Stimulated activated naive CD8-positive, alpha-beta T cell treated with anti-CD3 and anti-CD28 coated beads, Interleukin-15, Interleukin-2, amounts not matched to agents 100 U/mL and 50 U/mL, for 24 hours (primary cell): ENCODE results near the gene ATP1A4.
A peak's percentile ranks its signal among the peaks of the same experiment; 100 is the strongest.

Source experiments
- ATAC-seq: fragments of 150-1000 bp; cut with Tn5 transposase; one replicate; pipeline ENCODE4 v1.10.0; 2021
- DNase-seq: peaks from one replicate; pipeline ENCODE4 v3.0.0; 2021

Gene ATP1A4

DNA sequence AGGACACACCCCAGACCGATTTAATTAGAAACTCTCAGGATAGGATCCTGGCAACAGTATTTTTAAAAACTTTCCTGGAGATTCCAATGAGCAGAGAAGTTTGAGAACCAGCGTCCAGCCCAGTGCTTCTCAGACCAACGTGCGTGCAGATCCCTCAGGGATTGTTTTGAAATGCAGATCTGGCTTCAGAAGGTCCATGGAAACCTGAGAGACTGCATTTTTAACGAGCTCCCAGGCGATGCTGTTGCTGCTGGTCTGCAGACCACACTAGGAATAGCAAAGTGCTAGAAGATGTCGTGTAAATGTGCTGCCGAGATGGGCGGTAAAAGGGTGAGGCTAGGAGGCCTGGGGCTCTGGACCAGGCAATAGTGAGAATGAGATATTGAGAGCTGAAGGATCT lies 20.6 kb downstream of the ATP1A4 start:
- DNase-seq = no peak
- ATAC-seq = no peak

DNA sequence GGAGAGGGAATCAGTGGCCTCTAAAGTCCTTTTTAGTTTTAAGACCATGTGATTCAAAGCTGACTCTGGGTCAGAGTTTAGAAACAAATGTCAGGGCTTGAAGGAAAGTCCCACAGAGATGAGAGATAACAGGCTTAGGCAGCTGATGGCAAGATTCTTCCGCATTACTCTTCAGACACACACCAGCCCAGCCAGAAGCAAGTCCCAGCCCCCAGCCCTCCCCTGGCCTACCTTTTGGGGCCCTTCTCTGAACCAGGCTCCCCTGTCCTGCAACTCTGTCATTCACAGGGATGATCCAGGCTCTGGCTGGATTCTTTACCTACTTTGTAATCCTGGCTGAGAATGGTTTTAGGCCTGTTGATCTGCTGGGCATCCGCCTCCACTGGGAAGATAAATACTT lies 25.8 kb downstream of the ATP1A4 start:
- ATAC-seq (peak; percentile 41), DNase-seq (no peak)

DNA sequence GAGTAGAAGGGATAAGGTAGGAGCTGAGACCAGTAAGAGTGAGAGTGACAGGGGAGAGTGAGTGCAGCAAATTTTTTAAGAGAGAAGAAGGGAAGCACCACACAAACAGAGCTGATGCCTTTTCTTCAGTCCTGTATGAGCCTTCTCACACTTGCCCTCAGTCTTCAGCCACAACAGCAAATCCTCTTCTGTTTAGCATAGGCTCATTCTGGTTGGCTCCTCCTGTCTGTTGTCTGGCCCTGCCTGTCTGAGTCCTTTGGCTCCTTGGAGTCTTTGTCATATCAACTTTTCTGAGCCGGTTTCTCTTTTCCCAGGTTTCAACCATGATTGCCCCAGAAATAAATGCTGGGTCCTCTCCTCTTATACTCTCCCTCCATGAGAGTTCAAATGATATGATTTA lies 26.3 kb downstream of the ATP1A4 start:
- ATAC-seq (no peak), DNase-seq (no peak)

DNA sequence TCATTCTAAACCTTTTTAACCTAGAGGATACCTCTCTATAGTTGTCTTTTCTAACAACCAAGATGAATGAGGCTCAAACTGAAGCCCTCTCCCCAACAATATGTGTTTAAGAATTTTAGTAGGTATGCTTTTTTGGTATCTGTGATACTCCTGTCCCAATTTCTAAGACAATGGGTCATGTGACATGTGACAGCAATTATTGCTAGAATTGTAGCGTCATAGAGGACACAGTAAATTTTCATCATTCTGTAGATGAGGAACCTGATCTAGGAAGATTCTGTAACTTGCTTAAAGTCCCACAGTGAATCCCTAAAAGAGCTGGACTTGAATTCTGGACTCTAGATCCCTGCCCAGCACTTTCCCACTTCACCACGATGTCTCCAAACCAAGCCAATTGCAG lies 27.3 kb downstream of the ATP1A4 start:
- no peak for DNase-seq
- no peak for ATAC-seq

DNA sequence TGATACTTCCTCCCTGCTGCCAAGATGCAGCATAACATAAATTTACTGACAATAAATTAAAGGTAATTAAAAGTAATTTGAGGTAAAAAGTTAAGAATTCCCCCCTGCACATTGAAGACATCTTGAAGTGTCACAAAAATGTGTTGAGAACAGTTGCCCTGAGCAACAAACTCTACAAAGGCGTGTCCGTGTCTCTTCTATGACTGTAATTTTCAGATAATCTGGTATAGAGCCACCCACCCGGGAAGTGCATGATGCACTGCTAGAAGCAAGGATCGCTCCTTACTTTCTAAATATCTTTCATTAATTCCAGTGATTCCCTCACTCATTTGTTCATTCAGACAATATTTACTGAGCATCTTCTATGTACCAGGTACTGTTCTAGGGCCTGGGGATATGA lies 27.9 kb downstream of the ATP1A4 start:
- ATAC-seq = no peak
- no peak for DNase-seq

DNA sequence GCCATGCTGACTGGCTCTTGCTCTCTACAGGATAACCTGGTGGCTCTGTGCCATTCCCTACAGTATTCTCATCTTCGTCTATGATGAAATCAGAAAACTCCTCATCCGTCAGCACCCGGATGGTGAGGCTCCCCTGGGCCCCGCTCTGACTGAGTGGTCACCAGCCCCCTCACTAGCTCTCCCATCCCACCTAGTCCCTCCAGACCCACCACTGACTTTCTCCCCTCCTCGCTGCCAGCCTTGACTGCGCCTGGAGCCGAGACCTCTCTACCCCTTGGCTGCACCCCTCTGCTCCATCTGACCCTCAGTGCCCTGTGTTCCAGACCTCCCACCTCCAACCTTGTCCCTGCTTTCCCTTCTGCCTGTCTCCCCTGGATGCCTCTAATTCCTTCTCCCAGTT lies 34.8 kb downstream of the ATP1A4 start:
- ATAC-seq (no peak), DNase-seq (no peak)

DNA sequence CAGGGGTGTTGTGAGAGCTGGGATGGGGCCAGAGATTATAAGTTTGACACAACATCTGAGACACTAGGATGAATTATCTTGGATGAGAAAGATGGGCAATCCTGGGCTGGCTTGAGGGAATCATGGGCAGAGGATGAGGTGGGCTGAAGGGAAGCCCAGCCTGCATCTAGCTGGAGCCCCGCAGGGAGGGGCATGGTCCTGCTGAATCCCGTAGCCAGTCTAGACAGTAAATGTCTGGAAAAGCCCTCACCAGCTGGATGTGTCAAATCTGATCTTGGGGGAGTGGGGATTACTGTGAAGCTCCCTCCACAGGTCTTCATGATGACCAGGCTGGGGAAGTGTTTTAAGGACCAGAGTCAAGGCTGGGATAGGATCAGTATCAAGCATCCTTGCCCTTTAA lies 35.3 kb downstream of the ATP1A4 start:
- no peak for DNase-seq
- ATAC-seq = no peak

DNA sequence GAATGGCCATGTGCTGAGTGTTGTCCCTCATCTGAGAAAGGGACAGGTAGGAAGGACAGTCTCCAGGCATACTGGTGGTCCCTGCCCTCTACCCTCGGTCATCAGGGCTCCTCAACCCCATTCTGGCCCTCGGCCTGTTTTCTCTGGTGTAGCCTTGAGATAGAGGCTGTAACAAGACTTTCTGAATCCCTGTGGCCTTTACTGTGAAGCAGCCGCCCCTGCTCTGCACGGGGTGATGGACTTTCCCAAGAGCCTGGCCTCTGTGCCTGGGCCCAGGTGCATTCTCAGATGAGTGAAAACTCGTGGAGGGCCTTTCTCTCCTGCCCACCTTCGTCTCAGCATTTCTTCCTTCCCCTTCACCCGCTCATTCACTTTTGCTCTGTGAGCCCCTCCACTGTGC lies 36.0 kb downstream of the ATP1A4 start:
- no peak for ATAC-seq
- DNase-seq = no peak

DNA sequence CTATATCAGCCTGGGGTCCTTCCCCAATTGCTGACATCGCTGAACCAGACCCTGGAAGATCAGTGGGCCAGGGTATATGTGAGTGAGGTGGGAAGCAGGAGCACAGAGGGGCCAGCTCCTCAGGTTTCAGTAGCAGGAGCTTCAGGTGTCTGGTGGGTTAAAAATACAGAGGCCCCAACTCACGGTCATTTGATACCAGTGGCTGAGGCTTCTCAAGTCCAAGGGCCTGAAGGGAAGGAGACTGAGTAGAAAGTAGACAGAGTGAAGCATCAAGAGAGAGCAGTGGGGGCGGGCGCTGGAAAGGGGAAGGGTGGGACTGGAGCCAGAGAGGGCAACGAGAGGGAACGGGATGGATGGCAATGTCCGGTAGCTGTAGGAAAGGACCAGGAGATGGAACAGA lies 36.9 kb downstream of the ATP1A4 start:
- no peak for DNase-seq
- ATAC-seq = no peak

DNA sequence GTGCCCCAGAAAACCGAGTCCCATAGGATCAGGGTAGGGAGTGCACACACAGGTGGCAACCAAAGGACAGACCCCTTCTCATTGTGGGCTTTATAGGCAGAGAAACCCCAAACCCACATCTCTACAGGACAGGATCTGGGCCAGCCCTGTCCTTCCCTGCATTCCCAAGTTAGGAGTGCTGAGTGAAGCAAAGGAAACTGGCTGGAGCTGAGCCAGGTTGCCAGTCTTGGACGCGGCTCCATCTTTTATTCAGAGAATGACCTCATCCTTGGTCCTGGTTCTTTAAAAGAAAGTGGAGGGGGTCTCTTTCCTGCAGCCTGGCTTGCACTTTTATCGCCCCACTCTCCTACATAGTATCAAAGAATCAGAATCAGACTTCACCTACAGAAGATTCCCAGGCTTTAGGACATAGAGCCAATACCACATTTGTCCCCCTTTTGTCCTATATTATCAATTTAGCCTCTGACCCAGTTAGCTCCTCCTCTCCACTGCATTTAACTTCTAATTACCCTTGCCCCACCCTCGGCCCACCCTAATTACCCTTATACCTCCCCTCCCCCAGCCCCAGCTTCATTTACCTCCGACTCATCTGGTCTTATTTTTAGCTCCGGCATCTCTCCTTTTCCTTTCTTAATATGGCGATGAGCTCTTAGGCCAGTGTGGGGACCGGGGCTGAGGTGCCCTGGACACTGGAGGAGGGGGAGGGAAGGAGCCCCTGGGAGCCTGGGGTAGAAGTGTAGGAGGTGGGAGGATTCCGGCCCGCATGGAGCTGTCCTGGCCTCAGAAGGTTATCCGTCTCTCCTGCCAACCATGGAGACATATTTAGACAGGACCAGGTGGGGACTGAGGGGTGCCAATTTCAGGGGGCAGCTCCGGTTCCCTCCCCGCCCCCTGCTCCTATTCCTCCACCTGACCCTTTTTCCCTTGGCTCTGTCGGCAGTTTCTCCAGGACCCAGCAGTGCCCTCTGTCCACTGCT lies 38.5 kb downstream of the ATP1A4 start, which contains the start of gene CASQ1:
TSS of gene CASQ1 (plus strand) at position 927 of the 977 bp plus-strand sequence. CDS start 177 bp downstream, outside the sequence.
- no peak for ATAC-seq
- DNase-seq = no peak

DNA sequence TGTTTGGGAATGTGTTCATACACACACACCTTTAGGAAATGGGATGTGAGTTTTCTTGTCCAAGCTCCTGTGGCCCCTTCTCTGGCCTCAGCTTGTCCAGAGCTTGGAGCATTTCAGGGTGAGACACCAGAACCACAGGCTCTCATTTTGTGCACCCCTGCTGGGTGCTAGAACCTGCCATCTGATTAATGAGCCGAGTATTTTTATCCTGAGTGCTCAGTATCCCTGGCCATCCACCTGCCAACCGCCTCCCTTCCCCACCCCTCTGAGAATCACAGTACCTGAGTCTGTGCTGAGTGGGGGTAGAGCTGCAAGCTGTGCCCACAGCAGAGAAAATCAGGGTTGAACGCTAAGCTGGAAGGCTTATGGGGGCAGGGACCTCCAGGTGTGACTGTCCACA lies 40.4 kb downstream of the ATP1A4 start:
- ATAC-seq (no peak), DNase-seq (no peak)

DNA sequence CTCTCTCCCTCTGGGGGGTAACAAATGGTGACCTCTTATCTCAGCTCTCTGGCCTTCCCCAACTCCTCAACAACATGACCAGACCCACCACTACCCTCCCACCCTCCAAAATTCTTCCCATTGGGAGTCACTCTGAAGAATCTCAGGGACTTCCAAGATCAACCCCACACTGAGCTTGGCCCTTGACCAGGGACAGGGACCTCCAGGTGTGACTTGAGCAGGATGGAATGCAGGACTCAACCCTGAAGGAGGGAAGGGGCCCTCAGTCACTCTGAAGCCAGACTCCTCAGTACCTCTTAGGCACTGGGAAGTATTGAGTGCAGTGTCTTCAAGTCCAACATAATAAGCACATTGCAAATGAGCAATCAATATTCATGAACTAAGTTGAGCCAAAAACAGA lies 40.8 kb downstream of the ATP1A4 start:
- DNase-seq (no peak), ATAC-seq (no peak)

DNA sequence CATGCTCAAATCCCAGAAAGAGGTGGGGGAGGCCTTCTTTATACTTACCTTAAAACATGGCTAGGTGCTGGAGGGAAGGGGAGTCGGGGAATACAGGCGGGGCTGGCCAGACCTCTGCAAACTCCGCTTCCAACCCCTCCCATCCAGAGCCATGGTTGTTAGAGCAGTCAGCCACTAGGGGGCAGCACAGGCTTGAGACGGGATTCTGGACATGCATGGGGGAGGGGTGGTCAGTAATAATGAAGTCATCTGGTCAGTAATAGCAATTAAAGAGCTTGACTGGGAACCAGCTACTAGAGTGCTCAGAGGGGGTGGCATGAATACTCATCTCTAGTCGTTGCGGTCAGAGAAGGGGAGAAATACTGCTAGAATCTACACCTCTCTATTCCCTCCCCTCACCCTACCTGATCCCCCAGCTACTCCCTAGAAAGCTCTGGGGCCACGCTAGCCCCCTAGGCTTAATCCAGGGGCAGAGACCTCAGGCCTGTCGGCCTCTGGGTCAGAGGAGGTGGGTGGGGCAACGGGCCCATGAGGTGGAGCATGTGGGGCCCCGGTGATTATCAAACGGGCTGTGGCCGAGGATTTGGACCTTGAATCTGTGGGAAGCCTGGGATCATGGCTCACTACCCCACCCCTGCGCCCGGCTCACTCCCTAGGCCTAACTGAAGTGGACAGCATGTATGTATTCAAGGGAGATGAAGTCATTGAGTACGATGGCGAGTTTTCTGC lies 41.9 kb downstream of the ATP1A4 start:
- DNase-seq = peak; percentile 90
- peak; percentile 67 for ATAC-seq

DNA sequence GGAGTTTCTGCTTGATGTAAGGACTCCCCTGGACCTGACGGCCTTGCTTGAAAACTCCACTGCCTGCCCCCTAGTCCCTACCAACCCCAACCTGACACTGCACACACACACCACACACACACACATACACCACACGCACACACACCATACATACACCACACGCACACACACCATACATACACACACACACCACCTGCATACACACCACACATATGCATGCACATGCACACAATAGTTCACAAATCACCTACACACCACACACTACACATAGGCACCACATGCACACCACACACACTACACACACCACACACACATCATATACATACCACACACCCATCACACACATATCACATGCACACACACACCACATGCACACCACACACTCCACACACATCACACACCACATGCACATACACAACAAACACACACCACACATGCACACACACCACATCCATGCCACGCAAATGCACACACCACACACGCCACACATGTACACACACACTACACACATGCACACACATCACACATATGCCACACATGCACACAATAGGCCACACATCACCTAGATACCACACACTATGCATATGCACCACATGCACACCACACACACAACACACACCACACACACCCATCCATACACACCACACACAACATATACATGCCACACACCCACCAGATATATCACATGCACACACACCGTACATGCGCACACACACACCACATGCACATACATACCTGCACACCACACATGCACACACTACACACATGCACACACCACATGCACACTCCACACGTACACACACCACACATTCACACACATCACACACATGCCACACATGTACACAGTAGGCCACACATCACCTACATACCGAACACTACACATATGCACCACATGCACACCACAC lies 42.7 kb downstream of the ATP1A4 start:
- DNase-seq = no peak

DNA sequence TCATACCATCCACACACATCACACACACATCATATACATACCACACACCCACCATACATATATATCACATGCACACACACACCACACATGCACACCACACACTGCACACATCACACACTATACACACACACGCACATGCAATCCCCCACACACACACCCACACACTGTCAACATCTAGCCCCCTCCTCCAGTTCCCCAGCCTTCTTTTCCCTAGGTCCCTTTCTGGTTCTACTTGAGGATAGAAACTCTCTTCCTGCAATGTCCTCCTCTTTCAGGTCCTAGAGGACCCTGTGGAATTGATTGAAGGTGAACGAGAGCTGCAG lies 43.3 kb downstream of the ATP1A4 start:
- DNase-seq (no peak), ATAC-seq (no peak)

More for the DNA sequence above, 42.7 kb downstream of the ATP1A4 start:
- ATAC-seq = no peak

DNA sequence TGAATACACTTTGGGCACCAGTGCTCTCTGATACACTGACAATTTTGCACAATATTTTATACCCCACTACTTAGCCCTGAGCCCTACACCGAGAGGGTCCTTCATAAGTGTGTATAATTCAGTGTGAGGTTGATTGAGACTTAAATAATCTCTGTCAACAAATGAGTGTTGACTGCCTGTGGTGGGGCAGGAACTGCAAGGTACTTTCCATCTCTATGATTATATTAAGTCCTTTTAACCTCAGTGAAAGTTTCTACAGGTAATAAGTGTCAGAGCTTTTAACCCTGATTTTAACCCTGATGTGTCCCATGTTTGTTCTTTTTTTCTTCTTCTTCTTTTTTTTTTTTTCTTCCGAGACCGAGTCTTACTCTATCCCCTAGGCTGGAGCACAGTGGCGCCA lies 44.7 kb downstream of the ATP1A4 start:
- ATAC-seq (no peak), DNase-seq (no peak)

DNA sequence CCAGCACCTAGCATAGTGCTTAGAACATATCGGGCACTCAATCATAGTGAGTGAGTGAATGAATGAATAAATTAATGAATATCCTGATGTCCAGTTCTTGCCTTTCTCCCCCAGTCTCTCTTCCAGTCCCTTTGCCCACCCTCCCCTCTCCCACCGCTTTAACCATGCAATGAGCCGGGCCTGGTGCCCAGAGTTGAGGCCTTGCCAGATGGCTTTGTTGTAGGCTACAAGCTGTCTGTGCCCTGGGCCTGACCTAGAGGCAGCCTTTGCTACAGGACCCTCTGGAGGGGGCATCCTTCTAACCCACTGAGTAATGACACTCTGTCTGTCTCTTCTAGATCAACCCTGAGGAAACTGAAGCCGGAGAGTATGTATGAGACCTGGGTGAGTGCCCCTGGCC lies 45.8 kb downstream of the ATP1A4 start:
- no peak for ATAC-seq

DNA sequence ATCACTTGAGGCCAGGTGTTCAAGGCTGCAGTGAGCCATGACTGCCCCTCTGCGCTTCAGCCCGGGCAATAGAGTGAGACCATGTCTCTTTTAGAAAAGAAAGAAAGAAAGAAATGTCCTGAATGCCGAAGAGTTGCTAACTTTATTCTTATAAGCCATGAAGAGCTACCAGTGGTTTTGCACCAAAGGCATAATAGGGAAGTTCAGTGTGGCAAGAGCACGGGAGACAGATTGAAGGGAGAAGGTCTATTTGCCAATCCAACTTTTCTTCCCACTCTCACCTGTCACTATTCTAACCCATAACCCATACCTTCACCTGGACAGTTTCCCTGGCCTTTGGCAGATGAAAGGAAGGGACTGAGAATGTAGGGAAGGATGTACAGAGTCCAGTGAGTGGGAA lies 49.4 kb downstream of the ATP1A4 start:
- no peak for ATAC-seq
- no peak for DNase-seq

More for the DNA sequence above, 45.8 kb downstream of the ATP1A4 start:
- no peak for DNase-seq

DNA sequence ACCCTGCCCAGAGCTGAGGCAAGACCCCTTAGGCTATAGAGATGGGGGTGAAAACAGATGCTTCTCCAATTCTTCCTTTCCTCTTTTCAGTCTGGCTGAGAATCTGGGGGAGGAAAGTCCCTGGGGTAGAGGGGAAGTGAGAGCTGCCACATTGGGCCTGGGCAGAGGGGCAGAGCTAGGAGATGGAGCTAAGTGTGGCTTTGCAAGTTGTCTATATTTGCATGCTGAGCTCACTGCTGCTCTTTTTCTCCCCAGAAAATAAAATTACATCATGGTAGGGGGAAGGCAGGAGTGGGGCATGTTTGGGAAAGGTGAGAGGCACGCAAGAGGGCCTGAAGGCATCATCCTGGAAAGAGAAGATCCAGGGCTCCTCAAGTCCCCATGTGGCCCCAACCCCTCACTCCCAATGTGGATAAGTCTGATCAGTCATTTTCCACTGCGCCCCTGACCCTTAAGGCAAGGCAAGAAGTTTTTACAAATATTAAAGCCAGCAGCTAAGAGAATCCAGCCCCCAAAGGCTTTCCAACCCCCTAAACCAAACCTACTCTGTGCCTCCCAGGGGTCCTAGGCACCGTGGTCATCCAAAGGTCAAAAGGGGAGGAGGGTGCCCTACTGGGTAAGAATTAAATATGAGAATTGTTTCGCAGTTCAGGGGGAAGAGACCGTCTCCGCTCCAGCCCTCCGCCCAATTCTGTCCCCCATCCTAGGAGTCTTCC lies 53.3 kb downstream of the ATP1A4 start:
- ATAC-seq = peak; percentile 19
- DNase-seq = peak; percentile 30

DNA sequence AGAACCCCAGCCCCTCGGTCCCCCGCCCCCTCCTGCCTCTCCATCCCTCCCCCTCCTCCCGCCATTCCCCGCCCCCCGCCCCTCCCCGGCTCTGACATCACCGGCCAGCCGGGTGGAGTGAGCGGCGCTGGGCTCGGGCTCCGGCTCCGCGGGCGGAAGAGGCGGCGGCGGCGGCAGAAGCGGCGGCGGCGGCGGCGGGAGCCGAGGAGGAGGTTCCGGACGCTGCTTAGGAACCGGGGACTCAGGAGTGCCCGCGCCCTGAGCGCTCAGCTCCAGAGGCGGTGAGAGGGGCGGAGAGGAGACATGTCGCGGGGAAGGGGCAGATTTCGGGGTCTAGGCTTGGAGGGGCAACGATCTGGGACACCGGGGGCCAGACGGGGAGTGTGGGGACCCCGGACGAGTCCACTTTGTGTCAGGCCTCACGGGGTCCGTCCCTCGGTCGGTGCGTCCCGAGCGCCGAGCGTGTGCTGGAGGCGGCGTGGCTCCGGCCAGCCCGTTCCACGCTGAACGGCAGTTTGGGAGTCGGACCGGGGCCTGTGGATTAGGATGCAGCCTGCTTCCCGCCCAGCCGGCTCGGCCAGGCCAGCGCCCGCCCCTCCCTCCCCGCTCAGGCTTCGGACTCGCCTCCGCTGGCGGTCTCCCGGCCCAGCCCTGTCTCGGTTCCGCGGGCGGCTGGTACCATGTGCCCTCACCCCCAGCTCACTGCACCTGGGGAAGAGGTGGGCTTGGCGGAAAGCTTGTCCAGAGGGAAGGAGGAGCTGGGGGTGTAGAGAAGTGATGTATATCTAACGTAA lies 54.0 kb downstream of the ATP1A4 start, which contains the start of gene PEA15:
TSS of gene PEA15 (plus strand) at position 143 of the 794 bp plus-strand sequence. CDS start 6,161 bp downstream, outside the sequence.
- peak; percentile 83 for DNase-seq
- ATAC-seq = peak; percentile 63

DNA sequence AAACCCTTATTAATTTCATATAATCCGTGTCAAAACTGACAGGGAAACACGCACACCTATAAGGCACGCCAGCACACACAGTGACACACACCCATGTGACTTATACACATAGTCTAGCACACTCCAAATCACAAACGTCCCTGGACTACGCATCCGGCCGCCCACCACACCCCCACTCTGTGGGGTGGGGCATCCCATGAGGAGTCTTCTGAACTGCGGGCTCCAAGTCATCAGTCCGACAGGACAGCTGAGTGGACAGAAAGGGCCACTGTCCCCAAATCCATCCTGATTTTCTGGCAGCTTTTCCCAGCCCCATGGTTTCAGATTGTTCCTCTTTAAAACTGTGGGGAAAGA lies 54.6 kb downstream of the ATP1A4 start:
- ATAC-seq = peak; percentile 81
- peak; percentile 51 for DNase-seq
